GM19043 (cell line): ENCODE measurements around the gene CREM.

Experiments used
- ATAC-seq: cut with Tn5 transposase; IDR thresholded peaks from one replicate; pipeline ENCODE4 v1.9.1; 2021; ENCODE audit warnings: low read depth; ENCODE audit not compliant: unreplicated experiment

CREM gene

DNA sequence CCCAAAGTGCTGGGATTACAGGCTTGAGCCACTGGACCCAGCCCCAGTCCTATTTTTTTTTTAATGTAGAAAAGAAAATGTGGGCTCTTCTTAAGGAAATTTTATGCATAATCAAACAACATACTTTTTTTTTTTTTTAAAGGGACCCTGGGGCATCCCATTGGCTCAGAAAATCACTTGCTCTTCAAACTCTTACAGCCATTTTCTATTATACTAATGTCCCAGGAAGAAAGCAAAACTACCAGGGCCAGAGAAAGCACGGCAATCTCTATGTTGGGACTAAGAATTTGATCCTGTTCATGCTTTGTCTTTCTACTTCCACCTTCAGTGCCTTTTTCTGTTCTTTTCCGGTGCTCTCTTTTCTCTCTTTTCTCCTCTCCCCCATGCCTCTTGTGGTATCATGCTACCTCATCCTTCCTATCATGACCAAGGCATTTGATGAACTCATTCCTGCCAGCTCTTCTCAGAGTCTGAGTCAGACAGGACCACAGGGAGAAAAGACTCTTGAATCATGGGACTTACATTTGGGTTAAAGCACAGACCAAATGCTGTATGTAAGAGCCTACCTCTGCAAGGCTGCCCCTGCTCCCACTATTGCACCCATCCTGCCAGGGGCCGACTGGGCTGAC lies 133.2 kb downstream of the CREM start:
- ATAC-seq = no peak

DNA sequence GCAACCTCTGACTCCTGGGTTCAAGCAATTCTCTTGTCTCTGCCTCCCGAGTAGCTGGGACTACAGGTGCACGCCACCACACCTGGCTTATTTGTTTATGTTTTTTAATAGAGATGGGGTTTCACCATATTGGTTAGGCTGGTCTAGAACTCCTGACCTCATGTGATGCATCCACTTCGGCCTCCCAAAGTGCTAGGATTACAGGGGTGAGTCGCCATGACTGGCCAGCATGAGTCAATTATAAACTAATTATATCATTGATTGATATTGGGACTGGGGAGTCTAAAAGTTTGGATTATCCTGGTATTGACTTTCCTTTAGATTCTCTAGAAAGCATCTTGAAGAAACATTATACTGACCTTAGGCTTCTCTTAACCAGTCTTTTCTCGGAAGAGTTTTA lies 135.8 kb downstream of the CREM start:
- ATAC-seq = no peak
